Thoracic aorta (tissue), 2 donors: ENCODE data around the gene DTD1. TPM values are rescaled to one million over a fixed set of nuclear protein-coding genes. Genes with fewer than 3 reads are reported as not detected.

Experiments
- ATAC-seq: fragments of 150-250 bp; one replicate; pipeline ENCODE4 v1.8.0; 2017; ENCODE audit warnings: low read depth; ENCODE audit not compliant: insufficient number of reproducible peaks, low FRiP score
- DNase-seq: peaks from one replicate; pipeline ENCODE4 v3.0.0-alpha.2; 2020; ENCODE audit warnings: low spot score
- H3K27ac ChIP-seq, 2 donors: fragments of 200-600 bp; sonication (generic); 1 replicate in 1 of 2; 2 replicates in 1 of 2; pipeline ENCODE4 v1.5.1; 2016; ENCODE audit warnings: mild to moderate bottlenecking in 2 of 2, moderate library complexity in 2 of 2
- H3K27me3 ChIP-seq: fragments of 200-600 bp; sonication (generic); replicated peaks from 2 replicates; pipeline ENCODE4 v1.6.0; 2016; ENCODE audit warnings: mild to moderate bottlenecking; ENCODE audit not compliant: insufficient read depth
- H3K36me3 ChIP-seq: fragments of 200-600 bp; sonication (generic); one replicate; pipeline ENCODE4 v1.5.1; 2016
- H3K4me1 ChIP-seq, 2 donors: fragments of 200-600 bp; sonication (generic); 1 replicate in 1 of 2; 2 replicates in 1 of 2; pipeline versions ENCODE4 v1.5.1 to v1.6.0; 2016; ENCODE audit warnings: low read depth in 2 of 2, mild to moderate bottlenecking in 1 of 2; ENCODE audit not compliant: control insufficient read depth in 1 of 2
- H3K4me3 ChIP-seq: fragments of 200-600 bp; sonication (generic); 2 replicates; pipeline ENCODE4 v1.5.1; 2016; ENCODE audit warnings: mild to moderate bottlenecking
- H3K9me3 ChIP-seq: fragments of 200-600 bp; sonication (generic); 2 replicates; pipeline ENCODE4 v1.5.1; 2016
- total RNA-seq, 2 donors: library from RNA; depleted of rRNA; stranded (reverse); fragments of >200 nt; gene quantifications; one replicate each; pipeline versions ENCODE4 v1.1.0 to v1.2.3, GENCODE V29; 2016
- TF ChIP-seq, protein P1 (sequence below): fragments of 200-600 bp; sonication (generic); IDR thresholded peaks from one replicate; pipeline ENCODE4 v1.5.1; 2019; ENCODE audit warnings: antibody characterized with exemption

The DTD1 gene
- total RNA-seq, 2 donors from 2014 or later = 29.6 to 36.9 TPM

DNA sequence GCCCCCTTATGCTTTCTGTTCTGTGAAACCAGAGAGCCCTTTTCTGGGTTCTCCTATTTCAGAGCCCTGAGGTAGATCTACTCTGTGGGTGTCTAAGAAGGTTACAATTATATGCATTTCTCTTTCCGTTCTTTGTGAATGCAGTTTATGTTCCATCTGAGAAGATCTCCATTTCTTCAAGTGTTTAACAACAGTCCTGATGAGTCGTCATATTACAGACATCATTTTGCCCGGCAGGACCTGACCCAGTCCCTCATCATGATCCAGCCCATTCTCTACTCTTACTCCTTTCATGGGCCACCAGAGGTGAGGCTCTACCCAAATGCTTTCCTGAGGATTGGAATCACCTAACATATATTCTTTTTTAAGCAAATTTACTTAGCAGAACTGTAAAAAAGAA, 39.4 kb upstream of the DTD1 start:
- Histone ChIP-seq H3K27me3 (no peaks in the 10 kb centered on the region), H3K9me3 (no peaks in the 10 kb centered on the region), H3K27ac (no peak overlapping the region), H3K4me3 (no peak overlapping the region), H3K36me3 (peaks cover 50% of the 10 kb centered on the region), H3K4me1 (no peaks in the 10 kb centered on the region)
- DNase-seq (no peak), ATAC-seq (no peak)
- TF ChIP-seq, protein P1, sequence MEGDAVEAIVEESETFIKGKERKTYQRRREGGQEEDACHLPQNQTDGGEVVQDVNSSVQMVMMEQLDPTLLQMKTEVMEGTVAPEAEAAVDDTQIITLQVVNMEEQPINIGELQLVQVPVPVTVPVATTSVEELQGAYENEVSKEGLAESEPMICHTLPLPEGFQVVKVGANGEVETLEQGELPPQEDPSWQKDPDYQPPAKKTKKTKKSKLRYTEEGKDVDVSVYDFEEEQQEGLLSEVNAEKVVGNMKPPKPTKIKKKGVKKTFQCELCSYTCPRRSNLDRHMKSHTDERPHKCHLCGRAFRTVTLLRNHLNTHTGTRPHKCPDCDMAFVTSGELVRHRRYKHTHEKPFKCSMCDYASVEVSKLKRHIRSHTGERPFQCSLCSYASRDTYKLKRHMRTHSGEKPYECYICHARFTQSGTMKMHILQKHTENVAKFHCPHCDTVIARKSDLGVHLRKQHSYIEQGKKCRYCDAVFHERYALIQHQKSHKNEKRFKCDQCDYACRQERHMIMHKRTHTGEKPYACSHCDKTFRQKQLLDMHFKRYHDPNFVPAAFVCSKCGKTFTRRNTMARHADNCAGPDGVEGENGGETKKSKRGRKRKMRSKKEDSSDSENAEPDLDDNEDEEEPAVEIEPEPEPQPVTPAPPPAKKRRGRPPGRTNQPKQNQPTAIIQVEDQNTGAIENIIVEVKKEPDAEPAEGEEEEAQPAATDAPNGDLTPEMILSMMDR = no peak

DNA sequence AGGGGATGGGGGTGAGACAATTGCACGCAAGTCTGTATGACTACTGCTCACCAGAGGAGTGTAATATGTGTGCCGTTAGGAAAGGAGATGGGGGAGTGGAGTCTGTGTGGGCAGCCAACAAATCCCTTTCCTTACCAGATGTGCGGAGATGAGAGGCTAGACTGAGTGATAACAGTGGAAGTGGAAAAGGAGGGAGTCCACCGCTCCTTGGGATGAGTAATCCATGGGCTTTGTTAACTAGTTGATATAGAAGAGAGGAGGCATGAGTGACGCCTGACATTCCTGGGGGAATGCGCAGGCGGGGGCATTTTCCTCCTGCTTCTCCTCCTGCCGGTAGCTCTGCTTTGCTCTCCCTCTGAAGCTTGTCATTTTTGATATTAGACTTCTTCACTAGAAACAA, 34.1 kb upstream of the DTD1 start:
- DNase-seq (no peak), ATAC-seq (no peak)
- Histone ChIP-seq H3K4me3 (no peak overlapping the region), H3K27ac (no peak overlapping the region), H3K4me1 (no peaks in the 10 kb centered on the region), H3K27me3 (no peaks in the 10 kb centered on the region), H3K9me3 (no peaks in the 10 kb centered on the region), H3K36me3 (peaks cover 40% of the 10 kb centered on the region)
- TF ChIP-seq, protein P1 = no peak

DNA sequence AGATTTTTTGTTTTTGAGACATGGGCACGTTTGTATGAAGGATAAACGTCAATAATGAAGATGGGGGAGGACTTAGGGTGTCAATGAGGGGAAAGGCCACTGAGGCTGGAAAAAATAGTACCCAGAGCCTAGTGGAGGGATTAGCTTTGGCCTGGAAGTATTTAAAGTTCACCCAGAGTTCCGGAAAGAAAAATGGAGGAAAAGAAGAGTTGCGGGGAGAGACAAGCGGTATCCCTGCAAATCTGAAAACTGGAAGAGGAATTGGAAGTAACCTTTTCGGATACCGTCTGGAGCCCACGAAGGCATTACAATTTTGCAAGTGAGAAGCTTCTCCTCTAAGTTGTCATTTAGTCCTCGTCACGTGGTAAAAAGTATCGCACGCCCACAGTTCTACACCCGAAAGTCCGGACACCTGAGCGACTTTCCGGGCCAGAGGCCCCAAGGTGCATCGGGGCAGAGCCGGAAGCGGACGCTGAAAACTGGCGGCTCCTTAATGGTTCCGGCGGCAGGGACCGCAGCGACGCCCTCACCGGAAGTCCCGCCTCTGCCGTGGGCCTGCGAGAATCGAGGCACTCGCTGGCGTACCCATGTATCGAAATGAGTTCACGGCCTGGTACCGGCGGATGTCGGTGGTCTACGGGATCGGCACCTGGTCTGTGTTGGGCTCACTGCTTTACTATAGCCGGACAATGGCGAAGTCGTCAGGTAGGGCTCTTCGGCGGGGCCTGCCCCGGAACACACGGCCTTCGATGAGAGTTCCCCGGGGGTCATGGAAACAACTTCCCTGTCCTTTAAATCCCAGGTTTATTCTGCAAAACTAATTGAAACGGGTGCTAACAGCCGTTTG, 20.7 kb upstream of the DTD1 start, which contains the start of gene SMIM26:
SMIM26 (plus strand) TSS at position 541 of the 847 bp plus-strand sequence; CDS start at position 588, 47 bp downstream.
- ATAC-seq (peak; percentile 89), DNase-seq (peak; percentile 63)
- no peaks in the 10 kb centered on the region for H3K27me3 ChIP-seq
- H3K4me1 ChIP-seq = peaks cover 6 to 12% of the 10 kb centered on the region in 2 donors
- no peaks in the 10 kb centered on the region for H3K9me3 ChIP-seq
- H3K4me3 ChIP-seq = peak within 1 kb of the TSS; percentile 87
- H3K36me3 ChIP-seq = peaks cover 9% of the 10 kb centered on the region
- TF ChIP-seq, protein P1 = no peak
- H3K27ac ChIP-seq = peak within 1 kb of the TSS; percentile 88 to 90

DNA sequence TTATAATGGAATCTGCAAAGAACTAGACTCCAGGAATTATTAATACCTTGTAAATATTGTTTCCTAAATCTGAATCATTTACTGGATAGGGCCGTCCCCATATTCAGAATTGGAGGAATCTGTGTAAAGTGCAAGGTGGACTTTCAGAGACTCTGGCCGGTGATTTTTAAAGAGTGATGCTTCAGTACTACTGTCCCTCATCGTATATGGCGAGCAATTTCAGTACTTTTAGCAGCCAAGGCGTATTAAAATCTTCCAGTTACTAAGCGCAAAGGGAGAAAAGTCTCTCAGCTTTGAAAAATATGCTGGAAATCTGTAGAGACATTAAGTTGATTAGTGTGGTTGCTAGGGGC, 20.1 kb upstream of the DTD1 start:
- Histone ChIP-seq H3K36me3 (peaks cover 7% of the 10 kb centered on the region), H3K9me3 (no peaks in the 10 kb centered on the region), H3K4me1 (peaks cover 6 to 12% of the 10 kb centered on the region in 2 donors), H3K27me3 (no peaks in the 10 kb centered on the region), H3K27ac (peak overlapping the region; percentile 88 to 90), H3K4me3 (peak overlapping the region; percentile 87)
- TF ChIP-seq, protein P1 = no peak
- ATAC-seq (no peak), DNase-seq (no peak)

DNA sequence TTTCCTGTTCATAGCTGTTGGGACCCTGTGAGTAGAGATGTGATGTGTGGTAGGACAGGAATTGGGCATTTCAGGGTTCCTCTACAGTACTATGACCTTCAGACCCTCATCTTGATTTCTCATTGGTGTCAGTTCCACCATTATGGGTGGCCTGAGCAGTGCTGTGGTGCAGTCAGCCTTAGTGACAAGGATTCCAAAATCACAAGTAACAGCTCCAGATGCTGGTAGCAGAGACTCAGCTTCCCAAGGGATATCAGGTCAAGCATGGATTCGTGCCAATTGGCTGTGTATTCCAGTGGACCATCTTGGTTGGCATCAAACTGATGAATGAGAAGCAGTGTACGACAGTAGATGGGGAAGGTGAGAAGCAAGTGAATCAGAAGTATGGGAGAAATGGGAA, 16.8 kb upstream of the DTD1 start:
- ATAC-seq (no peak), DNase-seq (no peak)
- Histone ChIP-seq H3K4me1 (peaks cover 6 to 12% of the 10 kb centered on the region in 2 donors), H3K9me3 (no peaks in the 10 kb centered on the region), H3K4me3 (no peak overlapping the region), H3K36me3 (peaks cover 7% of the 10 kb centered on the region), H3K27ac (no peak overlapping the region), H3K27me3 (no peaks in the 10 kb centered on the region)
- TF ChIP-seq, protein P1 = no peak
